A549 (cell line): ENCODE data around the gene RNF220. TPM values are rescaled to one million over a fixed set of nuclear protein-coding genes. Genes with fewer than 3 reads are reported as not detected.

Experiments used
- ATAC-seq, 2 experiments: fragments of 200-7000 bp in 1 of 2; fragments of >200 bp in 1 of 2; cut with Nextera tagmentation in 1 of 2; cut with Tn5 transposase in 1 of 2; 3 replicates each; pipeline versions ENCODE4 v1.8.0 to v1.9.1; 2018 to 2020; ENCODE audit warnings: mild to moderate bottlenecking in 1 of 2, moderate library complexity in 1 of 2
- CTCF ChIA-PET: fragments of 300-600 bp; sonication (Branson Sonifier 250); formaldehyde crosslinking; extraction: SDS; loops from one replicate; lab custom pipeline; 2021; ENCODE audit warnings: antibody characterized with exemption, inconsistent platforms; lab: Yijun Ruan, JAX
- POLR2A ChIA-PET: fragments of 350-600 bp; formaldehyde crosslinking; extraction: SDS; loops from one replicate; lab custom pipeline; 2021; ENCODE audit warnings: antibody characterized with exemption, inconsistent platforms; lab: Yijun Ruan, JAX
- DNase-seq, 2 experiments: peaks; one replicate each; pipeline versions ENCODE4 v3.0.0 to v3.0.0-alpha.2; 2011 to 2016; ENCODE audit warnings: low read depth in 1 of 2, low spot score in 1 of 2
- FAIRE-seq: peaks from 2 replicates; lab custom pipeline; 2011; peaks lifted over from hg19 to GRCh38; lab: Jason Lieb, UNC
- H3K27ac ChIP-seq, 2 experiments: fragments of >200 bp; sonication (Bioruptor Twin); formaldehyde crosslinking; 3 replicates each; pipeline ENCODE4 v1.5.1; 2016 to 2017
- H3K4me1 ChIP-seq: fragments of >200 bp; sonication (Bioruptor Twin); formaldehyde crosslinking; 3 replicates; pipeline ENCODE4 v1.6.1; 2016
- H3K4me2 ChIP-seq: fragments of >200 bp; sonication (Bioruptor Twin); formaldehyde crosslinking; 3 replicates; pipeline ENCODE4 v1.6.1; 2016
- H3K4me3 ChIP-seq: fragments of >200 bp; sonication (Bioruptor Twin); formaldehyde crosslinking; 3 replicates; pipeline ENCODE4 v1.5.1; 2016
- H3K9me3 ChIP-seq: fragments of >200 bp; sonication (Bioruptor Twin); formaldehyde crosslinking; 3 replicates; pipeline ENCODE4 v1.6.1; 2016
- BHLHE40 ChIP-seq: IDR thresholded peaks from 2 replicates; pipeline ENCODE4 v1.6.1; 2012; ENCODE audit warnings: low read depth, low read length, inconsistent platforms
- CBX2 ChIP-seq: fragments of 200-600 bp; sonication (generic); IDR thresholded peaks from 2 replicates; pipeline ENCODE4 v1.6.1; 2016; ENCODE audit warnings: low read depth, mild to moderate bottlenecking, borderline replicate concordance
- CHD2 ChIP-seq: fragments of 150-350 bp; IDR thresholded peaks from 2 replicates; pipeline ENCODE4 v1.6.1; 2014; ENCODE audit warnings: low read length; ENCODE audit not compliant: partially characterized antibody
- EHMT2 ChIP-seq: fragments of 200-600 bp; sonication (generic); IDR thresholded peaks from 2 replicates; pipeline ENCODE4 v1.6.1; 2016; ENCODE audit warnings: antibody characterized with exemption, low read depth, mild to moderate bottlenecking, moderate library complexity
- FOXS1 ChIP-seq: fragments of 250-450 bp; sonication (Bioruptor Pico); IDR thresholded peaks from 2 replicates; pipeline ENCODE4 v1.5.0; 2020; ENCODE audit warnings: mild to moderate bottlenecking, moderate library complexity
- GATA3 ChIP-seq: IDR thresholded peaks from 2 replicates; pipeline ENCODE4 v1.6.1; 2012; ENCODE audit warnings: borderline replicate concordance
- JUN ChIP-seq, 2 experiments: fragments of >200 bp; sonication (Bioruptor Twin); formaldehyde crosslinking; IDR thresholded peaks; 2 replicates in 1 of 2; 3 replicates in 1 of 2; pipeline ENCODE4 v1.6.1; 2016 to 2017
- JUNB ChIP-seq: fragments of >200 bp; sonication (Bioruptor Twin); formaldehyde crosslinking; IDR thresholded peaks from 2 replicates; pipeline ENCODE4 v1.6.1; 2016
- MAZ ChIP-seq: fragments of 150-350 bp; IDR thresholded peaks from 2 replicates; pipeline ENCODE4 v1.6.1; 2014; ENCODE audit warnings: antibody characterized with exemption, low read depth, low read length, borderline replicate concordance
- NPAS2 ChIP-seq: fragments of 250-450 bp; sonication (Bioruptor Pico); IDR thresholded peaks from 2 replicates; pipeline ENCODE4 v1.8.0; 2022; ENCODE audit warnings: mild to moderate bottlenecking, moderate library complexity, borderline replicate concordance
- NR3C1 ChIP-seq: fragments of >200 bp; sonication (Bioruptor Twin); formaldehyde crosslinking; IDR thresholded peaks from 3 replicates; pipeline ENCODE4 v1.6.1; 2017
- POLR2A ChIP-seq: IDR thresholded peaks from 2 replicates; pipeline ENCODE4 v1.6.1; 2012; ENCODE audit warnings: mild to moderate bottlenecking, low read length
- RAD21 ChIP-seq, 2 experiments: fragments of >200 bp in 1 of 2; sonication (Bioruptor Twin) in 1 of 2; formaldehyde crosslinking in 1 of 2; IDR thresholded peaks in 1 of 2; conservative IDR thresholded peaks in 1 of 2; 2 replicates in 1 of 2; 3 replicates in 1 of 2; pipeline ENCODE4 v1.6.1; 2012 to 2018; ENCODE audit warnings: inconsistent platforms in 1 of 2
- RCOR1 ChIP-seq: fragments of 150-350 bp; IDR thresholded peaks from 2 replicates; pipeline ENCODE4 v1.6.1; 2014; ENCODE audit warnings: antibody characterized with exemption, low read length, low read depth
- RNF2 ChIP-seq: fragments of 200-600 bp; sonication (generic); IDR thresholded peaks from 2 replicates; pipeline ENCODE4 v1.6.1; 2016; ENCODE audit warnings: low read depth, mild to moderate bottlenecking, antibody characterized with exemption, moderate library complexity, borderline replicate concordance
- SMC3 ChIP-seq: fragments of >200 bp; sonication (Bioruptor Twin); formaldehyde crosslinking; IDR thresholded peaks from 3 replicates; pipeline ENCODE4 v1.6.1; 2018; ENCODE audit warnings: inconsistent platforms
- SREBF2 ChIP-seq: fragments of 450-650 bp; IDR thresholded peaks from 2 replicates; pipeline ENCODE4 v1.6.1; 2014; ENCODE audit warnings: mild to moderate bottlenecking, moderate library complexity
- TFCP2L1 ChIP-seq: fragments of 250-450 bp; sonication (Bioruptor Pico); IDR thresholded peaks from 2 replicates; pipeline ENCODE4 v1.5.0; 2021; ENCODE audit warnings: mild to moderate bottlenecking
- ZC3H11A ChIP-seq: fragments of 450-650 bp; IDR thresholded peaks from 2 replicates; pipeline ENCODE4 v1.6.1; 2014; ENCODE audit warnings: antibody characterized with exemption, mild to moderate bottlenecking
- ZFP36 ChIP-seq: fragments of 450-650 bp; IDR thresholded peaks from 2 replicates; pipeline ENCODE4 v1.6.1; 2014; ENCODE audit warnings: borderline replicate concordance; ENCODE audit not compliant: partially characterized antibody
- ZSCAN20 ChIP-seq: fragments of 250-450 bp; sonication (Bioruptor Pico); IDR thresholded peaks from 2 replicates; pipeline ENCODE4 v1.8.0; 2022; ENCODE audit warnings: mild to moderate bottlenecking, moderate library complexity
- WGBS: methylation state at CpG from one replicate; pipeline ENCODE4 v1.1.6; 2017; ENCODE audit errors: missing lambda C conversion rate; 5-methylcytosine and 5-hydroxymethylcytosine counted together
- polyA plus RNA-seq, 4 experiments: library from polyadenylated mRNA; depleted of rRNA in 3 of 4; stranded (reverse); fragments of >200 nt; fragmentation: RNase III in 1 of 4; extraction: RNeasy Plus Mini Kit Qiagen cat#74134 plus additional on column Dnase treatment in 1 of 4; gene quantifications; 2 replicates in 3 of 4; 3 replicates in 1 of 4; pipeline ENCODE4 v1.2.3, GENCODE V29; 2011 to 2017
- TF ChIP-seq, protein P1 (sequence below): fragments of 250-450 bp; sonication (Bioruptor Pico); IDR thresholded peaks from 2 replicates; pipeline ENCODE4 v1.5.0; 2021; ENCODE audit warnings: mild to moderate bottlenecking, moderate library complexity, borderline replicate concordance
- TF ChIP-seq, protein P2 (sequence below): fragments of 450-650 bp; IDR thresholded peaks from 2 replicates; pipeline ENCODE4 v1.6.1; 2014; ENCODE audit warnings: antibody characterized with exemption
- TF ChIP-seq, protein P3 (sequence below): IDR thresholded peaks from 2 replicates; pipeline ENCODE4 v1.6.1; 2012
- TF ChIP-seq, protein P4 (sequence below): fragments of 250-450 bp; sonication (Bioruptor Pico); IDR thresholded peaks from 2 replicates; pipeline ENCODE4 v1.5.0; 2020; ENCODE audit warnings: low read depth, mild to moderate bottlenecking, moderate library complexity
- TF ChIP-seq, protein P5 (sequence below): fragments of 150-350 bp; IDR thresholded peaks from 2 replicates; pipeline ENCODE4 v1.6.1; 2014; ENCODE audit warnings: low read depth, mild to moderate bottlenecking, low read length
- TF ChIP-seq, protein P6 (sequence below): IDR thresholded peaks from 2 replicates; pipeline ENCODE4 v1.6.1; 2012

Gene RNF220
- polyA plus RNA-seq, 2 of the 4 experiments (the other 2 are of a cell fraction) = 53.4 to 54.5 TPM

DNA sequence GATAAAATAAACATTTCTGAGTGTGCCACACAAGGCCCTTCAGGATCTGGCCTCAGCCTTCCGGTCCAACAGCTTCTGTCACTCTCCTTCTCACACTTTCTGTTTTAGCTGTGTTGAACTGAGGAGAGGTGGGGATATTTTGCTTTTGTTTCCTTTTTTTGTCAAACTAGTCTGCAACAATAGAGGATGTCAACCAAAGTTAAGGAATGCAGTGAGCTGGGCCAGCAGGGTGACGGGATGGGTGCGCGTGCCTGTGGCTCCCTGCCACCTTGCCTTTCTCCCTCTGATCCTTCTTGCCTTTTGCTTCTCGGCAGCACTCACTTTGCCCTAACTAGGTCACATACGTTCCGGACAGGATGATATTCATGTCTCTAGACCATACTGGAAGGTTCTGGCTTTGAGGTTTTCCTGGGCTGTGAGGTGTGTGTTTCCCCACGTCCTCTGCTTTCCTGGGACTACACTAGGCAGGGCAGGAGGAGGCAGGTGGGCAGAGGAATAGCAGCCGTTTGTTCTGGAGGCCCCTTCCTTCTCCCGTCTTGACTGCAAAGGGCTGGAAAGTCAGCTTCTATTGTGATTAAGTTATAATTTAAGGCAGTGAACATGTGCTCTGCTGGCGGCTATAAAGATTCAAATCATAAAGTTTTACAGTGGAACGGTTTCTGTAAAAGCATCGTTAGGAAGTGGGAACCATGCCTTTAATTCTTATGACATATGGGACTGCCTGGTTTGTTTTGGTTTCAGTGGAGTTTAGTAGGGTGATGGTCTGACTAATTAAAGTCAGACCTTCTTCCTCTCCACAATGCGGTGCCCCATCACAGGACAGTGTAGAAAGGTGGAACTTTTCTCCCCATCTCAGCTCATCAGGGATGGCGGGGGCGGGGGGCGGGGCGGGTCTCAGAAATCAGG, 67.8 kb downstream of the RNF220 start:
- 72% methylated on average over 18 of the region's 18 CpGs for WGBS
- TF ChIP-seq, protein P1, sequence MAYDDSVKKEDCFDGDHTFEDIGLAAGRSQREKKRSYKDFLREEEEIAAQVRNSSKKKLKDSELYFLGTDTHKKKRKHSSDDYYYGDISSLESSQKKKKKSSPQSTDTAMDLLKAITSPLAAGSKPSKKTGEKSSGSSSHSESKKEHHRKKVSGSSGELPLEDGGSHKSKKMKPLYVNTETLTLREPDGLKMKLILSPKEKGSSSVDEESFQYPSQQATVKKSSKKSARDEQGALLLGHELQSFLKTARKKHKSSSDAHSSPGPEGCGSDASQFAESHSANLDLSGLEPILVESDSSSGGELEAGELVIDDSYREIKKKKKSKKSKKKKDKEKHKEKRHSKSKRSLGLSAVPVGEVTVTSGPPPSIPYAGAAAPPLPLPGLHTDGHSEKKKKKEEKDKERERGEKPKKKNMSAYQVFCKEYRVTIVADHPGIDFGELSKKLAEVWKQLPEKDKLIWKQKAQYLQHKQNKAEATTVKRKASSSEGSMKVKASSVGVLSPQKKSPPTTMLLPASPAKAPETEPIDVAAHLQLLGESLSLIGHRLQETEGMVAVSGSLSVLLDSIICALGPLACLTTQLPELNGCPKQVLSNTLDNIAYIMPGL (CRISPR knock-in tag) = no peak
- no peak overlapping the region for H3K27ac ChIP-seq
- ChIA-PET CTCF (no interaction called here), POLR2A (no interaction called here)
- no peak overlapping the region for H3K4me3 ChIP-seq
- H3K9me3 ChIP-seq = no peaks in the 10 kb centered on the region
- no peak for ATAC-seq
- no peak for FAIRE-seq
- H3K4me1 ChIP-seq = no peaks in the 10 kb centered on the region
- no peak overlapping the region for H3K4me2 ChIP-seq
- DNase-seq = no peak

DNA sequence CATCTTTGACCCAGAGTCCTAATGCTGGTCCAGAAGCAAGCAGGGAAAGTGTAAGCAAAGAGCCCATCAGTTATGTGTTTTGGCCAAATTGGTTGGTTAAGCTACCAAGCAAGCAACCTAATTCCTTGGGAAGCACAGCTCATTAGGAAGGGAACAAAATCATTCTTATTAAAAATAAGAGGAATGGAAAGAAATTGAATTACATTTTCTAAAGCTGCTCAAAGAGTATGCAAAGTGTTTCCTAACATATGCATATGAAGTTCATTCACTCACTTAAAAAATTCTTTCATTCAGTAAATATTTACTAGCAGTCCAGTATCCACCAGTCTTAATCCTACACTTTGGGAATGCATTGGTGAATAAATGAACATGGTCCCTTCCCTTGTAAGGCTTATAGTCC, 71.8 kb downstream of the RNF220 start:
- ATAC-seq (no peak), DNase-seq (no peak), FAIRE-seq (no peak)
- ChIA-PET POLR2A (no interaction called here), CTCF (interaction anchor here (1.0 kb wide), 1 partner anchor 9 kb away, joined by 6 read pairs; no protein-coding TSS in a partner anchor)
- Histone ChIP-seq H3K9me3 (no peaks in the 10 kb centered on the region), H3K4me2 (no peak overlapping the region), H3K4me3 (no peak overlapping the region), H3K4me1 (no peaks in the 10 kb centered on the region), H3K27ac (no peak overlapping the region)
- TF ChIP-seq ZSCAN20 (CRISPR knock-in tag) (no peak), NPAS2 (no peak), EHMT2 (no peak), JUNB (no peak), NR3C1 (no peak), RCOR1 (no peak), TFCP2L1 (CRISPR knock-in tag) (no peak)
- TF ChIP-seq, protein P2, sequence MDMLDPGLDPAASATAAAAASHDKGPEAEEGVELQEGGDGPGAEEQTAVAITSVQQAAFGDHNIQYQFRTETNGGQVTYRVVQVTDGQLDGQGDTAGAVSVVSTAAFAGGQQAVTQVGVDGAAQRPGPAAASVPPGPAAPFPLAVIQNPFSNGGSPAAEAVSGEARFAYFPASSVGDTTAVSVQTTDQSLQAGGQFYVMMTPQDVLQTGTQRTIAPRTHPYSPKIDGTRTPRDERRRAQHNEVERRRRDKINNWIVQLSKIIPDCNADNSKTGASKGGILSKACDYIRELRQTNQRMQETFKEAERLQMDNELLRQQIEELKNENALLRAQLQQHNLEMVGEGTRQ = no peak
- TF ChIP-seq, protein P3, sequence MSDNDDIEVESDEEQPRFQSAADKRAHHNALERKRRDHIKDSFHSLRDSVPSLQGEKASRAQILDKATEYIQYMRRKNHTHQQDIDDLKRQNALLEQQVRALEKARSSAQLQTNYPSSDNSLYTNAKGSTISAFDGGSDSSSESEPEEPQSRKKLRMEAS = no peak
- TF ChIP-seq, protein P4, sequence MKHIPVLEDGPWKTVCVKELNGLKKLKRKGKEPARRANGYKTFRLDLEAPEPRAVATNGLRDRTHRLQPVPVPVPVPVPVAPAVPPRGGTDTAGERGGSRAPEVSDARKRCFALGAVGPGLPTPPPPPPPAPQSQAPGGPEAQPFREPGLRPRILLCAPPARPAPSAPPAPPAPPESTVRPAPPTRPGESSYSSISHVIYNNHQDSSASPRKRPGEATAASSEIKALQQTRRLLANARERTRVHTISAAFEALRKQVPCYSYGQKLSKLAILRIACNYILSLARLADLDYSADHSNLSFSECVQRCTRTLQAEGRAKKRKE = no peak
- TF ChIP-seq, protein P5, sequence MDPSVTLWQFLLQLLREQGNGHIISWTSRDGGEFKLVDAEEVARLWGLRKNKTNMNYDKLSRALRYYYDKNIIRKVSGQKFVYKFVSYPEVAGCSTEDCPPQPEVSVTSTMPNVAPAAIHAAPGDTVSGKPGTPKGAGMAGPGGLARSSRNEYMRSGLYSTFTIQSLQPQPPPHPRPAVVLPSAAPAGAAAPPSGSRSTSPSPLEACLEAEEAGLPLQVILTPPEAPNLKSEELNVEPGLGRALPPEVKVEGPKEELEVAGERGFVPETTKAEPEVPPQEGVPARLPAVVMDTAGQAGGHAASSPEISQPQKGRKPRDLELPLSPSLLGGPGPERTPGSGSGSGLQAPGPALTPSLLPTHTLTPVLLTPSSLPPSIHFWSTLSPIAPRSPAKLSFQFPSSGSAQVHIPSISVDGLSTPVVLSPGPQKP = no peak
- TF ChIP-seq, protein P6, sequence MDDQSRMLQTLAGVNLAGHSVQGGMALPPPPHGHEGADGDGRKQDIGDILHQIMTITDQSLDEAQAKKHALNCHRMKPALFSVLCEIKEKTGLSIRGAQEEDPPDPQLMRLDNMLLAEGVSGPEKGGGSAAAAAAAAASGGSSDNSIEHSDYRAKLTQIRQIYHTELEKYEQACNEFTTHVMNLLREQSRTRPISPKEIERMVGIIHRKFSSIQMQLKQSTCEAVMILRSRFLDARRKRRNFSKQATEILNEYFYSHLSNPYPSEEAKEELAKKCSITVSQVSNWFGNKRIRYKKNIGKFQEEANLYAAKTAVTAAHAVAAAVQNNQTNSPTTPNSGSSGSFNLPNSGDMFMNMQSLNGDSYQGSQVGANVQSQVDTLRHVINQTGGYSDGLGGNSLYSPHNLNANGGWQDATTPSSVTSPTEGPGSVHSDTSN = no peak

DNA sequence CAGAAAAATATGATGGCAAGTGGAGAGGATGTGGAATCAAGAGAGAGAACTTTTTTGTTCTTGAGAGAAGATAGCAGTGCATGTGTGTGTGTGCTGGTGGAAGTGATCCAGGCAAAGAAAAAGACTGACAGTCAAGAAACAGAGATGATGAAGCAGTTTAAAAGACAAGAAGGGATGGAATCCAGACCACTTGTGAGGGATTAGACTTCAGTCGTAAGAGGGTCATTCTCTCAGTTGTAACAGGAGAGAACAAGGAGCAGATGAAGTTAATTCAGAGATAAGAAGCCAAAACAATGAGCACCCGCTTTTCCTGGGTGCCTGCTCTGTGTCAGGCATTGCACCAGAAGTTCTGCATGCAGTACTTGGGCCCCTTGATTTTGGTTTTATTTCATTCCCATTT, 76.6 kb downstream of the RNF220 start:
- POLR2A ChIA-PET = no interaction called here
- DNase-seq = no peak
- no peak for FAIRE-seq
- ATAC-seq = no peak
- WGBS = 88% methylated on average over 2 of the region's 2 CpGs
- Histone ChIP-seq H3K4me2 (no peak overlapping the region), H3K27ac (no peak overlapping the region), H3K4me3 (no peak overlapping the region), H3K9me3 (no peaks in the 10 kb centered on the region), H3K4me1 (peaks cover 17% of the 10 kb centered on the region)
- CTCF ChIA-PET = no interaction called here
- TF ChIP-seq, protein P6 = no peak
- no peak for TF ChIP-seq SMC3
- TF ChIP-seq ZC3H11A = no peak
- TF ChIP-seq TFCP2L1 (CRISPR knock-in tag) = no peak
- TF ChIP-seq MAZ = no peak
- TF ChIP-seq CHD2 = no peak
- TF ChIP-seq, protein P3 = no peak
- no peak for TF ChIP-seq SREBF2
- no peak for TF ChIP-seq ZSCAN20 (CRISPR knock-in tag)
- TF ChIP-seq POLR2A = no peak
- no peak for TF ChIP-seq JUN (IDR thresholded peaks at IDR 0.05)
- TF ChIP-seq RAD21 (conservative IDR thresholded peaks at IDR 0.05 in 1 of 2, IDR thresholded peaks at IDR 0.05 in 1 of 2) = no peak
- no peak for TF ChIP-seq GATA3
- TF ChIP-seq BHLHE40 = no peak
- no peak for TF ChIP-seq RNF2
- no peak for TF ChIP-seq ZFP36
- TF ChIP-seq CBX2 = no peak
- no peak for TF ChIP-seq FOXS1 (CRISPR knock-in tag)
